ENCODE results near the gene DCPS.

GRCh38 chr11:126366064-126366822, 62.4 kb downstream of the DCPS start:
- no peak for TF ChIP-seq EZH2 (IDR thresholded peaks at IDR 0.05)
- no peak for TF ChIP-seq POLR2AphosphoS5 (IDR thresholded peaks at IDR 0.05; ENCODE audit: borderline replicate concordance, low read depth, low read length)
- TF ChIP-seq FOXP2 (optimal IDR thresholded peaks at IDR 0.05; ENCODE audit: control extremely low read depth, extremely low read length, insufficient read depth): no peak
